ENCODE data around the gene CRPPA. TPM values are rescaled to one million over a fixed set of nuclear protein-coding genes. Genes with fewer than 3 reads are reported as not detected.
"Not testable (repeated sequence)": the region's sequence is repeated elsewhere in the genome, so short reads cannot be mapped to it uniquely, and the experiment has no call there.

The CRPPA gene
- total RNA-seq (2014; rRNA removed; shearing (Covaris generic)), result 0.30 and 0.45 TPM in 2 replicates

DNA sequence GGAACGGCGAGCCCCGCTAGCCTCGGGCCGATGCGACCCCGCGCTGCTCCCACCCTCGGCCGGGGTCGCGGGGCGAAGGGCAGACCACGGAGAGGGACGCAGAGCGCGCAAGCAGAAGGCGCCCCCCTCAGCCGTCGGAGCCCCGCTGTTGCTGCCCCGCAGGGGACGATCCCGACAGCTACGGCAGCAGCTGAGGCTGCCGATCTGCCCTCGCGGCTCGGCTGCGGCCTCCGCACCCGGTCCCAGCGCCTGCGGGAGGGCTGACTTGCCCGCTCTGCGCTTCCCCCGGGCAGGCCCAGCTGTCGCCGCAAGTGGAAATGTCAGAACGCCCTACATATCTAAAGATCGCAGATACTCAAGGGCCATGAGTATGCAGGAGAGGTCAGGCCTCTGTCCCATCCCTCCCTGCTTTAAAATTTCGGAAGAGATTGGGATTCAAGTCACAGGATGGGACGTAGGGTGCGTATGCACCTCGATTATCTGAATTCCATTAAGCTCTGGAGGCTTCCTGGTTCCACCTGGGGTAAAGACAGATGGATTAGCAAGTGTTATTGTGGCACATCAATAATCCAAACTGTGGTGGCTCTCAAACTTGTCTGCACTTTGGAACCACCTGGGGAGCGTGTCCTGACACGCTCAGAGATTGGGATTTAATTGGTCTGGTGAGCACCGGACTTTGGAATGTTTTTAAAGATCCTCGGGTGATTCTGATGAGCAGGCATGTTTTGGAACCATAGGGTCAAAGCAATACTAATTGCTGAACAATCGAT lies at the start of gene CRPPA:
Gene CRPPA (minus strand): TSS at position 206 of the 770 bp plus-strand sequence. CDS start 216 bp downstream, outside the sequence.
- Histone ChIP-seq H3K4me3 (ENCODE audit: insufficient read depth, low read depth, low read length) (peak within 1 kb of the TSS; percentile 73), H3K27me3 (ENCODE audit: control insufficient read depth, insufficient read depth, low read length) (peaks cover 7% of the 10 kb centered on the region; the same call in 1 of the 2 replicates), H3K36me3 (replicated peaks; ENCODE audit: control insufficient read depth, insufficient read depth, low read length) (no peaks in the 10 kb centered on the region)
- DNase-seq, result peak; percentile 68

- Histone ChIP-seq H3K36me3 (replicated peaks; ENCODE audit: control insufficient read depth, insufficient read depth, low read length) (no peaks in the 10 kb centered on the region), H3K27me3 (ENCODE audit: control insufficient read depth, insufficient read depth, low read length) (no peaks in the 10 kb centered on the region), H3K4me3 (ENCODE audit: insufficient read depth, low read depth, low read length) (no peak within 1 kb of the TSS)
- peak; percentile 10 for DNase-seq
These were observed 44.4 kb upstream of the CRPPA start, which contains the start of gene SOSTDC1 for GRCh38 chr7:16465469-16466361. SOSTDC1 (minus strand) TSS chr7:16465738; CDS start chr7:16465668, 70 bp downstream.

- no peak for DNase-seq
- no peaks in the 10 kb centered on the region for H3K36me3 ChIP-seq (replicated peaks; ENCODE audit: control insufficient read depth, insufficient read depth, low read length)
- H3K4me3 ChIP-seq (ENCODE audit: insufficient read depth, low read depth, low read length), result no peak overlapping the region
These were observed 42.8 kb upstream of the CRPPA start for GRCh38 chr7:16463949-16464715.

GRCh38 chr7:16463520-16463919 lies 42.2 kb upstream of the CRPPA start:
- Histone ChIP-seq H3K4me3 (ENCODE audit: insufficient read depth, low read depth, low read length) (no peak overlapping the region), H3K27me3 (ENCODE audit: control insufficient read depth, insufficient read depth, low read length) (no peaks in the 10 kb centered on the region), H3K36me3 (replicated peaks; ENCODE audit: control insufficient read depth, insufficient read depth, low read length) (no peaks in the 10 kb centered on the region)
- DNase-seq, result no peak

More at GRCh38 chr7:16463949-16464715, 42.8 kb upstream of the CRPPA start:
- no peaks in the 10 kb centered on the region for H3K27me3 ChIP-seq (ENCODE audit: control insufficient read depth, insufficient read depth, low read length)

- no peak for DNase-seq
- H3K4me3 ChIP-seq (ENCODE audit: insufficient read depth, low read depth, low read length), result no peak overlapping the region
- no peaks in the 10 kb centered on the region for H3K36me3 ChIP-seq (replicated peaks; ENCODE audit: control insufficient read depth, insufficient read depth, low read length)
- no peaks in the 10 kb centered on the region for H3K27me3 ChIP-seq (ENCODE audit: control insufficient read depth, insufficient read depth, low read length)
These were observed 41.1 kb upstream of the CRPPA start for GRCh38 chr7:16462431-16462889.

DNA sequence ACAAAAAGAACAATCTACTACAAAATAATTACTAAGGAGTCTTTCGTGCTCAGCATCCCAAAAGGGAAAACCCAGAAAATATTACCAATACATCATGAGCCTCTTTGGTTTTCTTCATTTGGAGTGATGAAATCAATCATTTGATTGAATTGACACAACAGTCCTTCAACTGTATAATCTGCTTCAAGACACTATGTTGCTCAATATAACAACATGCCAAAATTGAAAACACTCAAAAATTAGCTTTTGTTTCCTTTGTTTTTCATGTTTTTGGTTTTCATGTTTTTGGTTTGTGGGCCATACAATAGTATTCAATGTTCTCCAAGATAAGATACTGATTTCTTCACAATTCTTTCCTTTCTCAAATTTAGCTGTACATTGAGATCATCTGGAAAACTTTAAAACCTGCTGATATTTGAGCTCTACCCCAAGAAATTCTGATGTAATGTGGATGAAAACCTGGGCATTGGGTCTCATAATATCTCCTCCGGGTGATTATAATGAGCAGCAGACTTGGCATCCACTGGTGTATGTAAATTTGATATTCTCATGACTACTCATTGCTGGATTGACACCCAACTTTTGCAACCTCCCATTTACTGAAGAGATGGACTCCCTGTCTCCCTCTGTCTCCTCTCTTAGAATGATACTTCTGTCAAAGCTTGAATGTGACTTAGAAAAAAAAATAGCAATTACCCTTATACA lies 39.6 kb upstream of the CRPPA start:
- no peak overlapping the region for H3K4me3 ChIP-seq (ENCODE audit: insufficient read depth, low read depth, low read length)
- no peaks in the 10 kb centered on the region for H3K36me3 ChIP-seq (replicated peaks; ENCODE audit: control insufficient read depth, insufficient read depth, low read length)
- DNase-seq, result no peak
- H3K27me3 ChIP-seq (ENCODE audit: control insufficient read depth, insufficient read depth, low read length), result no peaks in the 10 kb centered on the region

GRCh38 chr7:16456303-16456702 lies 35.0 kb upstream of the CRPPA start:
- H3K36me3 ChIP-seq (replicated peaks; ENCODE audit: control insufficient read depth, insufficient read depth, low read length); H3K4me3 ChIP-seq (ENCODE audit: insufficient read depth, low read depth, low read length); H3K27me3 ChIP-seq (ENCODE audit: control insufficient read depth, insufficient read depth, low read length); DNase-seq: not testable (repeated sequence)

- no peak for DNase-seq
- H3K36me3 ChIP-seq (replicated peaks; ENCODE audit: control insufficient read depth, insufficient read depth, low read length), result no peaks in the 10 kb centered on the region
- H3K4me3 ChIP-seq (ENCODE audit: insufficient read depth, low read depth, low read length), result no peak overlapping the region
- no peaks in the 10 kb centered on the region for H3K27me3 ChIP-seq (ENCODE audit: control insufficient read depth, insufficient read depth, low read length)
These were observed 34.3 kb upstream of the CRPPA start for GRCh38 chr7:16455591-16455990.

DNA sequence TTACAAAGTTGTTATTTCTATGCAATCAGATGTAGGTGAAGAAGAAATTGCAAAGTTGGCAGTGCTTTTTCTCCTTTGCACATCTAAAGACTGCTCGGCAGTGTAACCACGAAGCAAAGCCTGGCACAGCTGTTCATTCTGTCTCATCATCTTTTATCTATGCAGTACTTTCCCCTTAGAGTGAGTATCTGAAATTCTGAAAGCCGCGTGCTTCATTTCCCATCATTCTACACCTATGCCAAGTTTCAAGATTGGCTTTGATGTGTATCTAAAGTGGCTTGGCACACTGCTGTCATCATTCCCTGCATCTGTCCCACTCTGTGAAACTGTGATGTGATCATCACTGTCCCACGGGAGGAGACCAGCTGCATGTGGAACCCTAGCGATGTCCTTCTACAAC lies 29.0 kb upstream of the CRPPA start:
- H3K36me3 ChIP-seq (replicated peaks; ENCODE audit: control insufficient read depth, insufficient read depth, low read length), result no peaks in the 10 kb centered on the region
- H3K27me3 ChIP-seq (ENCODE audit: control insufficient read depth, insufficient read depth, low read length), result no peaks in the 10 kb centered on the region
- no peak overlapping the region for H3K4me3 ChIP-seq (ENCODE audit: insufficient read depth, low read depth, low read length)
- DNase-seq, result no peak

DNA sequence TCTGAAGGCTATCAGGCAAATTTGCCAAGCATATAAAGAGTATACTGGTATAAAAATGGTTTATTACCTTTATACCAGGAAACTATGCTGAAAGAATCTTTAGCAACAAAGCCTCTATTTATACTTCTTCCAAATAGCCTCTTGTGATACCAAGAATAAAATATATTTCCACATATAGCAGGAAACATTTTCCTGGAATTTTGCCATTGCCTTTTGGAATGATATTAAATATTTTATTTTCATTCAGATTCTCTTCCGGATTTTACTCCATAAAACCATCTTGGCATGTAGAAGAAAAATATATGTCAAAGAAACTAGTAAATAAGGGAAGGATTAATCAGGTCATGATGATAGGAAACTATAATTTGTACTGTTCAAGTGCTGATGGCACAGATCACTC lies 26.5 kb upstream of the CRPPA start:
- H3K27me3 ChIP-seq (ENCODE audit: control insufficient read depth, insufficient read depth, low read length), result no peaks in the 10 kb centered on the region
- no peaks in the 10 kb centered on the region for H3K36me3 ChIP-seq (replicated peaks; ENCODE audit: control insufficient read depth, insufficient read depth, low read length)
- no peak overlapping the region for H3K4me3 ChIP-seq (ENCODE audit: insufficient read depth, low read depth, low read length)
- no peak for DNase-seq

DNA sequence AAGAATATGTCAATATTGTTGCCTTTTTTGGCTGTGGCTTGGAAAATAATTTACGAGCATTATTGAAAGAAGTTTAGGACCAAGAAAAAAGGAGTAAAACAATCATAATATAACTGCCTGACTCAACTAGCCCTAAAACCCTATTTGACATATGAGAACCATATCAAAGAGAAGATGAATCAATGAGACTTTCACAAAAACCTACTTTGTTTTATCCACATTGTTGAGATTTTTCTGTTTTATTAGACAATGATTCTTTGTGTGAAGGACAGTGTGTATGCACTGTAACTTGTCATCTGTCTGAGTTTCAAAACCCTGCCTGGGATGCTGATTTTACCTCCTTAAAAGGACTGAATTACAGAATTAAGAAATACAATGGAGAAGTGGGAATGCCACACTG lies 25.2 kb upstream of the CRPPA start:
- DNase-seq, result no peak
- Histone ChIP-seq H3K4me3 (ENCODE audit: insufficient read depth, low read depth, low read length) (no peak overlapping the region), H3K36me3 (replicated peaks; ENCODE audit: control insufficient read depth, insufficient read depth, low read length) (no peaks in the 10 kb centered on the region), H3K27me3 (ENCODE audit: control insufficient read depth, insufficient read depth, low read length) (no peaks in the 10 kb centered on the region)

GRCh38 chr7:16443871-16444270 lies 22.5 kb upstream of the CRPPA start:
- DNase-seq; H3K27me3 ChIP-seq (ENCODE audit: control insufficient read depth, insufficient read depth, low read length); H3K4me3 ChIP-seq (ENCODE audit: insufficient read depth, low read depth, low read length); H3K36me3 ChIP-seq (replicated peaks; ENCODE audit: control insufficient read depth, insufficient read depth, low read length): not testable (repeated sequence)

DNA sequence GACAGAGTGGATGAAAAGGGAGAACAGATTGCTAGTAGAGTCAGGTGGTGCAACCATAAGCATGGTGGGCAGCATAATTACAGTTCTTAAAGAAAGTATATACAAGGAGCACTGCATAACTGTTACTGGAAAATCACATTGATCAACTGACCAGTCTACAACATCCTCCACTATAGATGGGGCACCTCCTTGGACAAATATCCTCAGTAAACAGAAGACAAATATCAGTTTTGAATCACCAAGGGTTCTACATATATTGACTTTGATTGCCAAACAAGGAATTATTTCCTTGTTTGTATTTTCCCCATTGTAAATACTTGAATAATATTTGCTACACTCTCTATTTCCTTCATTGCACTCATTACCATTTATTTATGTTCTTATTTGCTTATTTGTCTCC lies 17.6 kb upstream of the CRPPA start:
- Histone ChIP-seq H3K27me3 (ENCODE audit: control insufficient read depth, insufficient read depth, low read length) (no peaks in the 10 kb centered on the region), H3K4me3 (ENCODE audit: insufficient read depth, low read depth, low read length) (no peak overlapping the region), H3K36me3 (replicated peaks; ENCODE audit: control insufficient read depth, insufficient read depth, low read length) (no peaks in the 10 kb centered on the region)
- no peak for DNase-seq

- H3K27me3 ChIP-seq (ENCODE audit: control insufficient read depth, insufficient read depth, low read length), result no peaks in the 10 kb centered on the region
- no peaks in the 10 kb centered on the region for H3K36me3 ChIP-seq (replicated peaks; ENCODE audit: control insufficient read depth, insufficient read depth, low read length)
- no peak for DNase-seq
- no peak overlapping the region for H3K4me3 ChIP-seq (ENCODE audit: insufficient read depth, low read depth, low read length)
These were observed 15.0 kb upstream of the CRPPA start for GRCh38 chr7:16436306-16436705.
